Activated CD4-positive, alpha-beta T cell treated with anti-CD3 and anti-CD28 coated beads, Interleukin-2, amount 50 U/mL, for 24 hours (primary cell): ENCODE data around the gene PTPRN.
"Not testable (repeated sequence)": the region's sequence is repeated elsewhere in the genome, so short reads cannot be mapped to it uniquely, and the experiment has no call there.

Experiments
- DNase-seq, 2 donors: peaks; one replicate each; pipeline ENCODE4 v3.0.0-alpha.2; 2020; ENCODE audit warnings: low read depth in 1 of 2, low spot score in 1 of 2

The PTPRN gene

GRCh38 chr2:219272356-219272755, 36.8 kb downstream of the PTPRN start:
- no peak for DNase-seq

- no peak for DNase-seq
Measured at GRCh38 chr2:219271021-219271420, 38.2 kb downstream of the PTPRN start.

GRCh38 chr2:219270055-219270372, 39.2 kb downstream of the PTPRN start:
- DNase-seq, result no peak

GRCh38 chr2:219269362-219270054, 39.7 kb downstream of the PTPRN start:
- no peak for DNase-seq

GRCh38 chr2:219268294-219268693, 40.9 kb downstream of the PTPRN start:
- no peak for DNase-seq

GRCh38 chr2:219266886-219267285, 42.3 kb downstream of the PTPRN start:
- no peak for DNase-seq

- no peak for DNase-seq
Measured at GRCh38 chr2:219266232-219266631, 43.0 kb downstream of the PTPRN start.

GRCh38 chr2:219261024-219261855, 48.0 kb downstream of the PTPRN start:
- no peak for DNase-seq

- not testable (repeated sequence) for DNase-seq
Measured at GRCh38 chr2:219258942-219259341, 50.3 kb downstream of the PTPRN start.

- peak; percentile 34 to 37 for DNase-seq
Measured at GRCh38 chr2:219254590-219255201, 54.5 kb downstream of the PTPRN start.

GRCh38 chr2:219253753-219254589, 55.2 kb downstream of the PTPRN start, which contains the start of gene TUBA4A:
Gene TUBA4A, minus strand, starts transcription at chr2:219253918. Its CDS starts 60 bp downstream, at chr2:219253858.
- peak; percentile 77 to 86 for DNase-seq

- peak in 1 of 2 donors; percentile 24 for DNase-seq
Measured at GRCh38 chr2:219252900-219253752, 56.1 kb downstream of the PTPRN start, which contains the start of gene TUBA4B. Gene TUBA4B, plus strand, starts transcription at chr2:219253243. Its CDS starts 165 bp downstream, at chr2:219253408.

GRCh38 chr2:219252570-219252899, 56.7 kb downstream of the PTPRN start:
- DNase-seq, result no peak

GRCh38 chr2:219252084-219252483, 57.1 kb downstream of the PTPRN start:
- no peak for DNase-seq

GRCh38 chr2:219251656-219252055, 57.5 kb downstream of the PTPRN start:
- DNase-seq, result no peak

- DNase-seq, result no peak
Measured at GRCh38 chr2:219250049-219250781, 59.0 kb downstream of the PTPRN start.

GRCh38 chr2:219249203-219249980, 59.8 kb downstream of the PTPRN start:
- peak in 1 of 2 donors; percentile 24 for DNase-seq

GRCh38 chr2:219248845-219249202, 60.4 kb downstream of the PTPRN start:
- DNase-seq, result no peak
